Right ventricle myocardium superior (tissue), 1 donor: ENCODE data around the gene SPRYD4. TPM values are rescaled to one million over a fixed set of nuclear protein-coding genes. Genes with fewer than 3 reads are reported as not detected.
A peak's percentile ranks its signal among the peaks of the same experiment; 100 is the strongest.
"Not testable (repeated sequence)": the region's sequence is repeated elsewhere in the genome, so short reads cannot be mapped to it uniquely, and the experiment has no call there.

Experiments
- ATAC-seq: fragments of 200-7000 bp; cut with Tn5 transposase; one replicate; pipeline ENCODE4 v1.9.1; 2020; ENCODE audit warnings: mild to moderate bottlenecking; ENCODE audit not compliant: poor library complexity
- DNase-seq: peaks from one replicate; pipeline ENCODE4 v3.0.0-alpha.2; 2020
- intact Hi-C: fragments of 100-400 bp; cut with DNase I; formaldehyde crosslinking; loops from one replicate; pipeline ENCODE4 v1.11.2; 2022
- total RNA-seq: library from RNA; stranded (reverse); fragmentation: NEBNext Ultra II Directional; extraction: Animal tissue kit (Norgen Biotek cat#: 25700); gene quantifications from one replicate; pipeline ENCODE4 v1.2.1, GENCODE V29; 2021
- donor health status: DM: no; HTN: yes; CAD: no; lungs with severe emphysema.

Gene SPRYD4
- total RNA-seq, 1 donor from 2014 or later = 2.9 TPM

DNA sequence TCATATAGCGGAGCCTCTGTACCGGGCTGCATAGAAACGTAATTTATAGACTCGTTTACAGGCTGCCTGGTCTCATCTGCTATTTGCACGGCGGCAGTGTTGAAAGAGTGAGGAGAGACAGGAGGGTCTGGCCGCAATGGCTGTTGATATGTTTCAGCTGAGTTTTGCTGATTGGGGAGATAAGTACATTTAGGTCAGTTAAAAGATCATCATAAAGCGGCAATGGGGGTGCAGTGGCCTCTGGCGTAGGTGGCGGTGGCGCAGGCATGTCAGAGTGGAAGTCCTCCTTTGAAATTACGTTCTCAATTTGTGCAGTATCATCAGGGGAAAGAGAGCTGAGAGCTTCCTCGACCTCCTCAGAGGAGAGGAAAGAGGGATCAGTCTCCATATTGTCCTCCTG is 31.5 kb downstream of the SPRYD4 start:
- ATAC-seq, intact Hi-C loops, DNase-seq: not testable (repeated sequence)

- ATAC-seq = no peak
- no peak for DNase-seq
- intact Hi-C loops = loop anchor here (10.0 kb wide), 1 partner anchor 124 kb away; the partner anchor contains the start of gene BAZ2A
Measured at GRCh38 chr12:56510786-56511185, 42.4 kb downstream of the SPRYD4 start.

- not testable (repeated sequence) for ATAC-seq, DNase-seq
- intact Hi-C loops = loop anchor here (10.0 kb wide), 1 partner anchor 121 kb away; the partner anchor contains the start of gene BAZ2A
Measured at GRCh38 chr12:56514014-56514318, 45.6 kb downstream of the SPRYD4 start.

GRCh38 chr12:56517854-56518253 is 49.5 kb downstream of the SPRYD4 start:
- no peak for DNase-seq
- intact Hi-C loops = loop anchor here (5.0 to 10.0 kb wide), 2 partner anchors 54 to 117 kb away; partner anchors contain the start of gene BAZ2A
- no peak for ATAC-seq

DNA sequence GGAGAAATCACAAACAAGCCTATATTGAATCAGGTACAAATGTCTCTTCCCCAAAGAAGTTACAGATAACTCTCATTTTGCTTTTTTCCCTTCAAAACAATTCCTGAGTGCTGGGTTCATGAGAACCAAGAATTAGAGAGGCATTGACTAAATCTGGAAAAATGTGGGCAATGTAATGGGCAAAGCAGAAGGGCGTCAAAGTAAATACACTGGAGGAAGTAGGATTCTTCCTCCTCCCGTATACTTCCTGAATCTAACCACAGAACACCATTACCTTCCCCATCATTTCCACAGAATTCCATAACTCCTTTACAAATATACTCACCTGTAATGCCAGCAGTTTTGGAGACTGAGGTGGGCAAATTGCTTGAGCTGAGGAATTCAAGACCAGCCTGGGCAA is 50.2 kb downstream of the SPRYD4 start:
- DNase-seq (no peak), ATAC-seq (no peak)
- intact Hi-C loops = loop anchor here (5.0 to 10.0 kb wide), 2 partner anchors 54 to 116 kb away; partner anchors contain the start of gene BAZ2A

- ATAC-seq (peak; percentile 30), DNase-seq (no peak)
- intact Hi-C loops = no loop called here
Measured at GRCh38 chr12:56520048-56520447, 51.7 kb downstream of the SPRYD4 start.

DNA sequence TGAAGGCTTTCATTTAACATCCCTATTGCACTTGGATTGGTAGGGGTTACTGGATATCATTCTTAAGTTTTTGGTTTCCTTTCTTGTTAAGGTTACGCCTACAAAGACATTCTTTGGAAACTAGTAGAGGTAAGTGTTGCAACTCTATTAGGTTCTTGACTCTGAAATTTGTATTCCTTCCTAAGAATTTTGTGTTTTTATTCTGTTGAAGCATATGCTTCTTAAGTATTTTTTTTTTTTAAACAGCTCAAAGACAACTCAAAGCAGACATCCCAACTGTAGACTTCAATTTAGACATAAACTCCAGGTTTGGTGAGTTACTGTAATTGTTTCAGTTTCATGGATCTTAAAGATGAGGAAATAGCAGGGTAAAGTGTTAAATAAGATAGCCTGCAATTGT is 52.1 kb downstream of the SPRYD4 start:
- intact Hi-C loops = no loop called here
- no peak for ATAC-seq

DNA sequence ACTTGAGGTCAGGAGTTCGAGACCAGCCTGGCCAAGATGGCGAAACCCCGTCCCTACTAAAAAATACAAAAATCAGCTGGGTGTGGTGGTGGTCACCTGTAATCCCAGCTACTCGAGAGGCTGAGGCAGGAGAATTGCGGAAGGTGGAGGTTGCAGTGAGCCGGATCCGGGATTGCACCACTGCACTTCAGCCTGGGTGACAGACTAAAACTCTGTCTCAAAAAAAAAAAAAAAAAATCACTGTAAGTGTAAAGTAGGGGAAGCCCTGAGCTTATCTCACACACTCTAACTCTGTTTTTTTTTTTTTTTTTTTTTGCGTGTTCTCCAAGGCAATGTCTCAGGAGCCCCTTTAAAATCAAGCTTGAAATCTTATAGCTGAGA is 52.8 kb downstream of the SPRYD4 start:
- ATAC-seq (peak; percentile 30), DNase-seq (no peak)
- intact Hi-C loops = no loop called here

More for the DNA sequence above, 52.1 kb downstream of the SPRYD4 start:
- no peak for DNase-seq

DNA sequence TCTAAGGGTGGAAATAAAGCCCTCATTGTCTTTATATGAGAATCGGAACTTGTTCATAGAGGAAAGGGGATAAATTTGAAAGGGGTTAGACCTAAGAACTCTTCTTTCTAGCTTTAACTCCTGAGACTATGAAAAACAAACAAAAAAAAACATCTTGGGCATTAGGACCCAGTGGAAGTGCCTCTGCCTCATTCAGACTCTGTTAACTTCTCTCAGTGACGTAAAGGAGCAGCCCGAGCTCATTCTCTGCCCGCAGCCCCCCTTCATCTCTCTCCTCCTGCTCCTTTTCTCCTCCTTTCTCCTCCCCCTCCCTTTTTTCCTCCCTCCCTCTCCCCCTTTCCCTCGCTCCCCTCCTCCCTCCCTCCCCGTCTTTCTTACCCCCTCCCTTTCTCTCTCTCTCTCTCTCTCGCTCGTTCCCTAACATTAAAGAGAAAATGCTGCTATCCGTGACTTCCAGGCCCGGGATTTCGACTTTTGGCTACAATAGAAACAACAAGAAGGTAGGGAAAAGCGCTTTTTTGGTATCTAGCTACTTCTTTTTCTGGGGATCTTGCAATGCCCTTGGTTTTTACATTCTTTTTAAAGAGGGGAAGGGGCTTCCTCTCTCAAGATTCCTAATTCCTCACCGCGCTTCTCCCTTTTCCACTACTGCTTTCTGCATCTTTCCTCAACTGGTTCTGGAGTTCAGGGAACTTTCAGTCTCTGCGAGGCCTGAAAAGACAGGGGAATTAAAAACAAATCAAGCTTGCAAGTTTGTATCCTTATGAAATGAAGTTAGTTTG is 53.4 kb downstream of the SPRYD4 start, which contains the start of gene RBMS2:
TSS of gene RBMS2 (plus strand) at position 231 of the 782 bp plus-strand sequence. CDS start at position 435, 204 bp downstream.
- DNase-seq (peak; percentile 79), ATAC-seq (peak; percentile 96)
- intact Hi-C loops = no loop called here

DNA sequence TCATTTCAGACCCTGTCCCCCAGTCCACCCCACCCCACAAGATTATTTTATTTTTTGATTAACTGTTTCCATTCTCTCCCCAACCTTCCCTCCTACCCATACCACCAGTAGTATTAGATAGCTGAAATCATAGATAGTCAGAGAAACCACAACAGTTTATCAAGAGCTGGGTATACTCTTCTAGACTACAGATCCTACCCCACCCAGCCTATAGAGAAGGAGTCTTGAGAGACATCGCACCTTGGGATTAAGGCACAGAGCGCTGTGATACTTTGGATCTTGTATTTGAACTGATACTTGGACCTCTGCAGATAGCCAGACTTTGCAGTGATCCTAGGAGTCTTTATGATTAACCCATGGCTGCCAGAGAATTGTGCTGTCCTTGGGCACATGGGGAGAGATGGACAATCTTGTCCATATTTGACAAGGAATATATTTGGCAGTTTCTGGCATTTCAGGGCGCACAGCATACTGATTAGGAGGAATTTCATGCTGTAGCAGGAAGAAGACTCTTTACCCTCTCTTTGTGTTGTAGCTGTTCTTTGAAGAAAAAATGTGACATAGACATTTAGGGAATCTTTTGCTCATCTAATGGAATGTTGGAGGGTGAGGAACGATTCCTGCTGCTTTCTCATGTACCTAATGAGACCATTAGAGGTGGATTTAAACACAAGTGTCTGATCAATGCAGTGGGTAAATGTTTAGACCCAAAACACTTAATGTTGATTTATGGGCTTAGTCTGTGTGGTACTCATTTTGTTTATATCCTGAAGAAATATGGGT is 54.2 kb downstream of the SPRYD4 start:
- ATAC-seq (peak; percentile 3), DNase-seq (no peak)
- intact Hi-C loops = no loop called here

- ATAC-seq = no peak
- intact Hi-C loops = no loop called here
- DNase-seq = no peak
Measured at GRCh38 chr12:56528846-56529245, 60.5 kb downstream of the SPRYD4 start.

Other genes starting within 250 kb of the SPRYD4 start
- 48.1 TPM for gene RNF41, start 246.7 kb upstream of the SPRYD4 start, total RNA-seq
- gene NABP2, start 244.2 kb upstream of the SPRYD4 start, total RNA-seq = 18.8 TPM
- gene SLC39A5, start 238.5 kb upstream of the SPRYD4 start, total RNA-seq = not detected
- gene ANKRD52, start 210.2 kb upstream of the SPRYD4 start, total RNA-seq = 24.6 TPM
- gene COQ10A, start 201.6 kb upstream of the SPRYD4 start, total RNA-seq = 153 TPM
- gene CS, start 168.2 kb upstream of the SPRYD4 start, total RNA-seq = 779 TPM
- 31.2 TPM for gene CNPY2, start 152.6 kb upstream of the SPRYD4 start, total RNA-seq
- 38.6 TPM for gene PAN2, start 134.6 kb upstream of the SPRYD4 start, total RNA-seq
- not detected for gene IL23A, start 129.7 kb upstream of the SPRYD4 start, total RNA-seq
- 28.3 TPM for gene STAT2, start 108.5 kb upstream of the SPRYD4 start, total RNA-seq
- not detected for gene APOF, start 105.7 kb upstream of the SPRYD4 start, total RNA-seq
- gene TIMELESS, start 19.2 kb upstream of the SPRYD4 start, total RNA-seq = 2.7 TPM
- gene MIP, start 13.9 kb upstream of the SPRYD4 start, total RNA-seq = not detected
- 0.40 TPM for gene GLS2, start 19.6 kb downstream of the SPRYD4 start, total RNA-seq
- 25.0 TPM for gene RBMS2, start 53.2 kb downstream of the SPRYD4 start, total RNA-seq
- gene BAZ2A, start 161.7 kb downstream of the SPRYD4 start, total RNA-seq = 28.5 TPM
- 3,077 TPM for gene ATP5F1B, start 177.4 kb downstream of the SPRYD4 start, total RNA-seq
- gene PTGES3, start 219.7 kb downstream of the SPRYD4 start, total RNA-seq = 132 TPM